Measurements from ENCODE around the gene SNX19.
"Not testable (repeated sequence)": the region's sequence is repeated elsewhere in the genome, so short reads cannot be mapped to it uniquely, and the experiment has no call there.

SNX19 gene

GRCh38 chr11:130916238-130916855 lies at the start of gene SNX19:
SNX19 (minus strand) TSS chr11:130916479; CDS start chr11:130915939, 540 bp downstream.
- peak; percentile 56 to 84 for DNase-seq (ENCODE audit: low read depth in 2 of 2, low spot score in 1 of 2)

- DNase-seq (ENCODE audit: low read depth in 2 of 2, low spot score in 1 of 2) = no peak
These were observed 47.9 kb upstream of the SNX19 start for GRCh38 chr11:130964058-130964792.

GRCh38 chr11:130947889-130948288 lies 31.6 kb upstream of the SNX19 start:
- DNase-seq (ENCODE audit: low read depth in 2 of 2, low spot score in 1 of 2) = no peak

- no peak for DNase-seq (ENCODE audit: low read depth in 2 of 2, low spot score in 1 of 2)
These were observed 31.2 kb upstream of the SNX19 start for GRCh38 chr11:130947481-130947880.

GRCh38 chr11:130947058-130947457 lies 30.8 kb upstream of the SNX19 start:
- no peak for DNase-seq (ENCODE audit: low read depth in 2 of 2, low spot score in 1 of 2)

- DNase-seq (ENCODE audit: low read depth in 2 of 2, low spot score in 1 of 2) = no peak
These were observed 29.6 kb upstream of the SNX19 start for GRCh38 chr11:130945896-130946295.

- DNase-seq (ENCODE audit: low read depth in 2 of 2, low spot score in 1 of 2) = no peak
These were observed 24.4 kb upstream of the SNX19 start for GRCh38 chr11:130940706-130941105.

GRCh38 chr11:130937051-130937450 lies 20.8 kb upstream of the SNX19 start:
- DNase-seq (ENCODE audit: low read depth in 2 of 2, low spot score in 1 of 2) = no peak

- DNase-seq (ENCODE audit: low read depth in 2 of 2, low spot score in 1 of 2) = no peak
These were observed 15.9 kb upstream of the SNX19 start for GRCh38 chr11:130932086-130932712.

GRCh38 chr11:130924750-130925149 lies 8.5 kb upstream of the SNX19 start:
- DNase-seq (ENCODE audit: low read depth in 2 of 2, low spot score in 1 of 2) = no peak

GRCh38 chr11:130920612-130921011 lies 4.3 kb upstream of the SNX19 start:
- not testable (repeated sequence) for DNase-seq (ENCODE audit: low read depth in 2 of 2, low spot score in 1 of 2)

- DNase-seq (ENCODE audit: low read depth in 2 of 2, low spot score in 1 of 2) = no peak
These were observed 1.8 kb upstream of the SNX19 start for GRCh38 chr11:130918081-130918480.

GRCh38 chr11:130916910-130917309 lies 631 bp upstream of the SNX19 start:
- no peak for DNase-seq (ENCODE audit: low read depth in 2 of 2, low spot score in 1 of 2)

GRCh38 chr11:130915603-130916237 lies 559 bp downstream of the SNX19 start:
- DNase-seq (ENCODE audit: low read depth in 2 of 2, low spot score in 1 of 2) = no peak

- DNase-seq (ENCODE audit: low read depth in 2 of 2, low spot score in 1 of 2) = no peak
These were observed 3.0 kb downstream of the SNX19 start for GRCh38 chr11:130913268-130913667.

GRCh38 chr11:130912552-130912951 lies 3.7 kb downstream of the SNX19 start:
- no peak for DNase-seq (ENCODE audit: low read depth in 2 of 2, low spot score in 1 of 2)

GRCh38 chr11:130911306-130911705 lies 5.0 kb downstream of the SNX19 start:
- DNase-seq (ENCODE audit: low read depth in 2 of 2, low spot score in 1 of 2) = no peak

GRCh38 chr11:130909650-130910049 lies 6.6 kb downstream of the SNX19 start:
- DNase-seq (ENCODE audit: low read depth in 2 of 2, low spot score in 1 of 2) = no peak

- no peak for DNase-seq (ENCODE audit: low read depth in 2 of 2, low spot score in 1 of 2)
These were observed 7.3 kb downstream of the SNX19 start for GRCh38 chr11:130908770-130909625.

GRCh38 chr11:130908061-130908460 lies 8.2 kb downstream of the SNX19 start:
- DNase-seq (ENCODE audit: low read depth in 2 of 2, low spot score in 1 of 2) = no peak

- DNase-seq (ENCODE audit: low read depth in 2 of 2, low spot score in 1 of 2) = no peak
These were observed 9.1 kb downstream of the SNX19 start for GRCh38 chr11:130907229-130907628.

Measured in stimulated activated CD8-positive, alpha-beta memory T cell treated with anti-CD3 and anti-CD28 coated beads, Interleukin-4, amount 100 ng/mL, for 1 hour (primary cell).